ENCODE measurements around the gene TBC1D23.

GRCh38 chr3:100295089-100295488 lies 34.3 kb downstream of the TBC1D23 start:
- TF ChIP-seq, protein P1, sequence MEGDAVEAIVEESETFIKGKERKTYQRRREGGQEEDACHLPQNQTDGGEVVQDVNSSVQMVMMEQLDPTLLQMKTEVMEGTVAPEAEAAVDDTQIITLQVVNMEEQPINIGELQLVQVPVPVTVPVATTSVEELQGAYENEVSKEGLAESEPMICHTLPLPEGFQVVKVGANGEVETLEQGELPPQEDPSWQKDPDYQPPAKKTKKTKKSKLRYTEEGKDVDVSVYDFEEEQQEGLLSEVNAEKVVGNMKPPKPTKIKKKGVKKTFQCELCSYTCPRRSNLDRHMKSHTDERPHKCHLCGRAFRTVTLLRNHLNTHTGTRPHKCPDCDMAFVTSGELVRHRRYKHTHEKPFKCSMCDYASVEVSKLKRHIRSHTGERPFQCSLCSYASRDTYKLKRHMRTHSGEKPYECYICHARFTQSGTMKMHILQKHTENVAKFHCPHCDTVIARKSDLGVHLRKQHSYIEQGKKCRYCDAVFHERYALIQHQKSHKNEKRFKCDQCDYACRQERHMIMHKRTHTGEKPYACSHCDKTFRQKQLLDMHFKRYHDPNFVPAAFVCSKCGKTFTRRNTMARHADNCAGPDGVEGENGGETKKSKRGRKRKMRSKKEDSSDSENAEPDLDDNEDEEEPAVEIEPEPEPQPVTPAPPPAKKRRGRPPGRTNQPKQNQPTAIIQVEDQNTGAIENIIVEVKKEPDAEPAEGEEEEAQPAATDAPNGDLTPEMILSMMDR (IDR thresholded peaks at IDR 0.05), result no peak
- TF ChIP-seq POLR2A (IDR thresholded peaks at IDR 0.05) (no peak), POLR2AphosphoS5 (IDR thresholded peaks at IDR 0.05) (no peak)
